GM23338 (cell line): Measurements from ENCODE around the gene MPO. TPM values are rescaled to one million over a fixed set of nuclear protein-coding genes. Genes with fewer than 3 reads are reported as not detected.

Experiments used
- ATAC-seq: fragments of 200-7000 bp; cut with Tn5 transposase; 3 replicates; pipeline ENCODE4 v1.9.1; 2020
- DNase-seq: peaks from one replicate; pipeline ENCODE4 v3.0.0-alpha.2; 2015; ENCODE audit warnings: low spot score
- H2AFZ ChIP-seq: fragments of 200-600 bp; sonication (generic); 2 replicates; pipeline ENCODE4 v1.8.0; 2016; ENCODE audit warnings: antibody characterized with exemption, mild to moderate bottlenecking, moderate library complexity
- H3F3A ChIP-seq: fragments of 200-600 bp; sonication (generic); replicated peaks from 2 replicates; pipeline ENCODE4 v1.8.0; 2017; ENCODE audit warnings: antibody characterized with exemption, mixed run types, low read depth
- H3K27ac ChIP-seq: fragments of 200-600 bp; sonication (generic); 2 replicates; pipeline ENCODE4 v1.6.1; 2016; ENCODE audit warnings: low read depth
- H3K27me3 ChIP-seq: fragments of 200-600 bp; sonication (generic); 2 replicates; pipeline ENCODE4 v1.8.0; 2016; ENCODE audit warnings: mild to moderate bottlenecking, mixed run types, moderate library complexity; ENCODE audit not compliant: insufficient read depth
- H3K36me3 ChIP-seq: fragments of 200-600 bp; sonication (generic); 2 replicates; pipeline ENCODE4 v1.8.0; 2016; ENCODE audit warnings: mild to moderate bottlenecking; ENCODE audit not compliant: insufficient read depth
- H3K4me1 ChIP-seq: fragments of 200-600 bp; sonication (generic); 2 replicates; pipeline ENCODE4 v1.8.0; 2016; ENCODE audit warnings: mild to moderate bottlenecking, moderate library complexity; ENCODE audit not compliant: insufficient read depth
- H3K4me2 ChIP-seq: fragments of 200-600 bp; sonication (generic); 2 replicates; pipeline ENCODE4 v1.7.1; 2017; ENCODE audit warnings: mixed run types
- H3K4me3 ChIP-seq: fragments of 200-600 bp; sonication (generic); 2 replicates; pipeline ENCODE4 v1.6.1; 2016; ENCODE audit warnings: mixed run types
- H3K79me2 ChIP-seq: fragments of 200-600 bp; sonication (generic); replicated peaks from 2 replicates; pipeline ENCODE4 v1.8.0; 2017; ENCODE audit warnings: mild to moderate bottlenecking; ENCODE audit not compliant: insufficient read depth
- H3K9me2 ChIP-seq: fragments of 200-600 bp; sonication (generic); 2 replicates; pipeline ENCODE4 v1.8.0; 2017; ENCODE audit not compliant: insufficient read depth
- H4K20me1 ChIP-seq: fragments of 200-600 bp; sonication (generic); replicated peaks from 2 replicates; pipeline ENCODE4 v1.8.0; 2017; ENCODE audit warnings: mild to moderate bottlenecking; ENCODE audit not compliant: insufficient read depth
- H3K27ac Mint-ChIP-seq: 2 replicates; pipeline ENCODE4 v1.8.0; 2020; ENCODE audit warnings: inconsistent platforms, mild to moderate bottlenecking, moderate library complexity, mixed read lengths
- H3K27me3 Mint-ChIP-seq: 3 replicates; pipeline ENCODE4 v1.8.0; 2022; ENCODE audit warnings: low read depth, mild to moderate bottlenecking, moderate library complexity, mixed read lengths, inconsistent platforms; ENCODE audit not compliant: insufficient read depth, poor library complexity
- H3K36me3 Mint-ChIP-seq: 3 replicates; pipeline ENCODE4 v1.8.0; 2021; ENCODE audit warnings: low read depth, mild to moderate bottlenecking, inconsistent platforms, moderate library complexity, mixed read lengths
- H3K4me1 Mint-ChIP-seq: 3 replicates; pipeline ENCODE4 v1.8.0; 2020; ENCODE audit warnings: mild to moderate bottlenecking, inconsistent platforms, mixed read lengths
- H3K4me3 Mint-ChIP-seq: 3 replicates; pipeline ENCODE4 v1.8.0; 2021; ENCODE audit warnings: moderate library complexity, mild to moderate bottlenecking, inconsistent platforms, mixed read lengths
- H3K9me3 Mint-ChIP-seq: 3 replicates; pipeline ENCODE4 v1.8.0; 2020; ENCODE audit warnings: moderate library complexity, mild to moderate bottlenecking, inconsistent platforms, mixed read lengths
- CREB1 ChIP-seq: fragments of 250-450 bp; sonication (Bioruptor Pico); IDR thresholded peaks from 2 replicates; pipeline ENCODE4 v1.5.0; 2020; ENCODE audit warnings: low read depth, mild to moderate bottlenecking, moderate library complexity
- CTCF ChIP-seq, 2 experiments: fragments of 200-600 bp in 1 of 2; sonication (generic) in 1 of 2; conservative IDR thresholded peaks; 2 replicates each; pipeline versions ENCODE4 v1.5.1 to v1.6.1; 2016 to 2017; ENCODE audit warnings: antibody characterized with exemption in 2 of 2, low read depth in 2 of 2, mild to moderate bottlenecking in 2 of 2, moderate library complexity in 1 of 2
- ETS1 ChIP-seq: IDR thresholded peaks from 2 replicates; pipeline ENCODE4 v1.6.1; 2016; ENCODE audit warnings: antibody characterized with exemption
- EZH2 ChIP-seq: fragments of 200-600 bp; sonication (generic); IDR thresholded peaks from one replicate; pipeline ENCODE4 v1.8.0; 2017; ENCODE audit warnings: antibody characterized with exemption, mild to moderate bottlenecking, low read depth; ENCODE audit not compliant: unreplicated experiment
- EZH2phosphoT487 ChIP-seq: fragments of 200-600 bp; sonication (generic); IDR thresholded peaks from one replicate; pipeline ENCODE4 v1.8.1; 2018; ENCODE audit warnings: antibody characterized with exemption; ENCODE audit not compliant: unreplicated experiment
- JUNB ChIP-seq: IDR thresholded peaks from one replicate; pipeline ENCODE4 v1.6.1; 2016; ENCODE audit warnings: antibody characterized with exemption; ENCODE audit not compliant: unreplicated experiment
- NANOG ChIP-seq: IDR thresholded peaks from 2 replicates; pipeline ENCODE4 v1.6.1; 2016; ENCODE audit warnings: antibody characterized with exemption, borderline replicate concordance
- POLR2AphosphoS5 ChIP-seq: IDR thresholded peaks from 2 replicates; pipeline ENCODE4 v1.6.1; 2016; ENCODE audit warnings: antibody characterized with exemption, low read depth
- REST ChIP-seq: IDR thresholded peaks from one replicate; pipeline ENCODE4 v1.6.1; 2018; ENCODE audit warnings: antibody characterized with exemption; ENCODE audit not compliant: unreplicated experiment
- STAT1 ChIP-seq: IDR thresholded peaks from one replicate; pipeline ENCODE4 v1.6.1; 2016; ENCODE audit warnings: antibody characterized with exemption; ENCODE audit not compliant: unreplicated experiment
- ZNF114 ChIP-seq: fragments of 250-450 bp; sonication (Bioruptor Pico); IDR thresholded peaks from 2 replicates; pipeline ENCODE4 v1.5.0; 2020; ENCODE audit warnings: mild to moderate bottlenecking, moderate library complexity
- ZNF331 ChIP-seq: fragments of 250-450 bp; sonication (Bioruptor Pico); IDR thresholded peaks from 2 replicates; pipeline ENCODE4 v1.5.0; 2020; ENCODE audit warnings: low read depth, mild to moderate bottlenecking, moderate library complexity
- ZNF462 ChIP-seq: fragments of 250-450 bp; sonication (Bioruptor Pico); IDR thresholded peaks from 2 replicates; pipeline ENCODE4 v1.5.0; 2020; ENCODE audit warnings: mild to moderate bottlenecking, moderate library complexity
- polyA plus RNA-seq: library from polyadenylated mRNA; unstranded; fragments of >200 nt; fragmentation: Nextera tagmentation; extraction: Ambion mirVana; gene quantifications from 2 replicates; pipeline ENCODE4 v1.2.1, GENCODE V29; 2016
- total RNA-seq: library from RNA; depleted of rRNA; stranded (reverse); fragments of >200 nt; shearing (Covaris generic); gene quantifications from 2 replicates; pipeline ENCODE4 v1.2.3, GENCODE V29; 2014

The MPO gene
- total and polyA plus RNA-seq, 2 experiments from 2014 or later = 0.08 TPM; not detected in 1

GRCh38 chr17:58268774-58269556 lies 11.8 kb downstream of the MPO start:
- DNase-seq (no peak), ATAC-seq (no peak)
- H3K9me2 ChIP-seq = no peaks in the 10 kb centered on the region
- H3K27ac ChIP-seq = no peak overlapping the region
- H3K4me2 ChIP-seq = no peak overlapping the region
- no peak overlapping the region for H3K4me3 ChIP-seq
- H3K27me3 ChIP-seq = peaks cover 3% of the 10 kb centered on the region; the same call in 1 of the 2 replicates
- H2AFZ ChIP-seq = no peak overlapping the region
- TF ChIP-seq ETS1 (no peak), POLR2AphosphoS5 (no peak), ZNF462 (CRISPR knock-in tag) (no peak), ZNF331 (CRISPR knock-in tag) (no peak), ZNF114 (no peak), EZH2 (no peak), EZH2phosphoT487 (no peak), REST (no peak), NANOG (no peak), CTCF (conservative IDR thresholded peaks at IDR 0.05; ENCODE audit: low read depth in 2 of 2) (no peak), STAT1 (no peak), JUNB (no peak), CREB1 (CRISPR knock-in tag) (no peak)
- H3K27me3 Mint-ChIP-seq = peaks cover 11% of the 10 kb centered on the region
- no peaks in the 10 kb centered on the region for H3K4me1 Mint-ChIP-seq
- H3F3A ChIP-seq = no peaks in the 10 kb centered on the region
- H3K79me2 ChIP-seq = no peaks in the 10 kb centered on the region
- H3K4me1 ChIP-seq = no peaks in the 10 kb centered on the region
- no peaks in the 10 kb centered on the region for H3K36me3 ChIP-seq
- H3K9me3 Mint-ChIP-seq = no peaks in the 10 kb centered on the region
- no peak overlapping the region for H3K4me3 Mint-ChIP-seq
- no peak overlapping the region for H3K27ac Mint-ChIP-seq
- no peaks in the 10 kb centered on the region for H3K36me3 Mint-ChIP-seq
- H4K20me1 ChIP-seq = no peaks in the 10 kb centered on the region
